DMS114 treated with DMSO at 0.1 percent for 48 hours (cell line): ENCODE measurements around the gene NR2E3.

Experiments used
- DNase-seq: peaks from one replicate; lab custom pipeline; 2025; ENCODE audit not compliant: unreplicated experiment; lab: John Stamatoyannopoulos, UW

Gene NR2E3

GRCh38 chr15:71810256-71811035 is at the start of gene NR2E3:
NR2E3 (plus strand) TSS chr15:71810554; CDS start chr15:71810744, 190 bp downstream.
- DNase-seq: no peak

DNA sequence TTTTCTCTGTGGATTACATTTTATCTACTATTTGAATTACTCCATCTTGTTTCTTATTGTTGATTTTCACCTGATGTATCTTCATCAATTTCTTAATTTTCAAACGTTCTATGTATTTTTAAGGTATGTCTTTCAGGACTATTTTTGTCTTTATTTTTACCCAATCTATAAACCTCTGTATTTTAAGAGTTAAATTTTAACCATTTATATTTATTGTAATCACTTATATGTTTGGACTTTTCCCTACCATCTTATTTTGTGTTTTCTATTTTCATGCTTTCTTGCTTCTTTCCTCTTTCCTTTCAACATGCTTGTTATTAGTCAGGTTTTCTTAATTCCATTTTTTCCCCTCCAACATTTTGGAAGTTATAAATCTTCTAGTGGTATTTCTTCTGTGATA is 49.5 kb upstream of the NR2E3 start:
- no peak for DNase-seq

DNA sequence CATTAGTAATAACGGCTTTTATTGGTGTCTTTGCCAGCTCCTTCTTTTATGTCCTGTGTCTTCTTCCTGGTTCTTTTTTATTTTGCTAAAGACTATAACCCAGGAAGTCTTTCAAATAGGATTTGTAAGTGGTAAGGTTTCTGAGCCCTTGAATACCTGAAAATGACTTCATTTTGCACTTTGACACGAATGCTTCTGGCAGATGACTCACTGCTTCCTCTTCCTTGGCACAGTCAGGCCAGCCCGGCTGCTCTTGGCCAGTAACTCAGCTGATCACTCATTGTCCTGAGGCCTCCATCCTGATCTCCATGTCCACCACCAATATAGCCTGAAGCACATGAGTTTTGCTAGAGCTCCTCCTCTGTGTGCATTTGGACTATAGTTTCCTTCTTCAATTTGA is 48.7 kb upstream of the NR2E3 start:
- DNase-seq: no peak

DNA sequence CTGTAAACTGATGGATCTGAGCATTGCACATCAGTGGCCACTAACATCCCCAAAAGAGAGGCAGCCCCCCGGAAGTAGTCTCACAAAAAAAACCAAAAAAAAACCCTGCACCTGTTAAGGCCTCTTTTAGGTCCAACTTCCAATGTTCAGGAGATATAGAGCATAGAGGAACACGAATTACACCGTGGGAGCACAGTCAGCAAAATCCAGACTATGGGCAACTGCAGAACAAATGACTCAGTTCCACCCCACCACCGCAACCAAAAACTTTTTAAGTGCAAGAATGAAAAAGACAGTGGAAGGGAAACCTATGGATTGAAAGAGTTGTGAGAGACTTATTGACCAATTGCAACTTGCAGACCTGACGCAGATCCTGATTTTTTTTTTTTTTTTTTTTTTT is 42.2 kb upstream of the NR2E3 start:
- no peak for DNase-seq

GRCh38 chr15:71773206-71773859 is 37.0 kb upstream of the NR2E3 start:
- DNase-seq: no peak

- no peak for DNase-seq
These were observed 34.5 kb upstream of the NR2E3 start for GRCh38 chr15:71775856-71776255.

DNA sequence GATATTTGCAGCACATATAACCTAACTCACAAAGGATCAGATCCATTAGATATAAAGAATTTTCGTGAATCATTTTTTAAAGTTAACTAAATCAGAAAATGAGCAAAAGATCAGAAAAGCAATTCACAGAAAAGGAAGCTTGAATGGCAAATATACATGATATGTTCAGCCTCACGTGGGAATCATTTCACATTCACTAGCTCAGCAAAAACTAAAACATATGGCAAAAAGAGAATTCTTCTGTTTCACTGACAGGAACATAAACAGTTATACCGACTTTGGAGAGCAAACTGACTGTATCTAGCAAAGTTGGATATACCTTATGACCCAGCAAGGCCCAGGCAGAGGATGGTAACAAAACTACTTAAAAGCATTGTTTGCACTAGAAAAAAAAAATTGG is 34.0 kb upstream of the NR2E3 start:
- no peak for DNase-seq

- no peak for DNase-seq
These were observed 33.0 kb upstream of the NR2E3 start for GRCh38 chr15:71777216-71777943.

DNA sequence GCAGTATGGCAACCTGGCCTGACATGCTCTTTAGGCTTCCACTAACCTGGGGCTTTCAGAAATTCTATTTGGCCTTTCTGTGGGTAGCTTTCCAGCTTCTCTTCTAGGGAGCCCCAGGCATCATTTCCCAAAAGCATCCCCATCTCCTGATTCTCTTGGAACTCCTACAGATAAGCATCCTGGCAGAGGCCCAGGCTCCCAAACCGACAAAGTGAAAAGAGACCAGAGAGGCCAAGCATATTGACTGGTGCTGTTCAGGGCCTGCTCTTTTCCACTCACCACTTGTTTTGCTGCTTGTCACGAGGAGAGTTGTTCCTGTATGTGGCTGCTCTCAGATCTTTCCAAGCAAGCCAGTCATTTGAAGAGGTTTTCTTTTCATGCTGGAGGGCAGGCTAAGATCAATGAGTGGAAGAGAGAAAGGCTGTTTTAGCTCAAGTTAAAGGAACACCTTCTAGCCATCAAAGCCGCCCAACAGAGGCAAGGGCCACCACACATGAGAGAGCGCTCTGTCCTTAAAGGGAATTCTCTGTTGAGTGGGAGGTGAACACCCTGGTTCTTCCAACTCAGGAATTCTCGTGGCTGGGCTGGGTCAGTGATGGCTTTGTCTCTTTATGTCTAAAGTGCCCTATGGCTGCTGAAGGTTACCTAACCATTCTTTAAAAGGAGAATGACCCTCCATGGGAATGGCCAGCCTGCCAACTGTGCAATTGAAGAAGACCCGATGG is 31.1 kb upstream of the NR2E3 start:
- DNase-seq: no peak

DNA sequence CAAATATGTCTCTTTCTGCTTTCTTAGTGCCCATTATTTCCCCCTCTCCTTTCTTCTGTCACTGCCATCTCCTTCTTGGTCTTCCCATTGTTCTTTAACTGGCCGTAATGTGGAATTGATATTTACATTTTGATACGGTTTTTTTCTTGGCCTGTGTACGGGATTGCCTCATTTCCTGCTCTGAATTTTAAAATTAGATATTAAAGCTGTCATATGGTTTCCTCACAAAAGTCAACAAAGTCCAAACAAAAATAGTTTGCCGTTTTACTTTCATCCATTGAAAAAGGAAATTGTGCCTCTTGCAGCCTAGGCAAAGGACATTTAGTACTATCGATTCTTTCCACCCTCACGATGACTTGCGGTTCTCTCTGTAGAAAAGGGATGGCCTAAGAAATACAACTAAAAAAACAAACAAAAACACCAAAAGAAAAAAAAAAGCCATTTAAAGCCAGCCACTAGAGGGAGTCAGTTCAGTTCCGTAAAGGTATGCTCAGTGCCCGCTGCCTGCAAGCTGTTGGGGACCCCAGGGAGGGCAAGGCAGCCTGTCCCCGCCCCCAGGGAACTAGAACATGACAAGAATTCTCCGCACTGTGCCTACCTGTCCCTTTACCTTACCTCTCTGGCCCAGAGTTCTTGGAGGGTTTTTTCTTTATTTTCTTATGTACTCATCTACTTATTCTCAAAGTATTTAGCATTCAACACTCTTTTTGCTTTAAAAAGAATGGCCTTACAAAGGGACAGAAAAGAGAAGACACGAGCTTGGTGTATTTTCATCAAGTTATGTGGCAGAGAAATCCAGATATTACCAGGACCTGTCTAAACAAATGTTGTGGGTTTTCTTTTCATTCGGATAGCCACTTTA is 30.0 kb upstream of the NR2E3 start:
- DNase-seq: peak; percentile 81

DNA sequence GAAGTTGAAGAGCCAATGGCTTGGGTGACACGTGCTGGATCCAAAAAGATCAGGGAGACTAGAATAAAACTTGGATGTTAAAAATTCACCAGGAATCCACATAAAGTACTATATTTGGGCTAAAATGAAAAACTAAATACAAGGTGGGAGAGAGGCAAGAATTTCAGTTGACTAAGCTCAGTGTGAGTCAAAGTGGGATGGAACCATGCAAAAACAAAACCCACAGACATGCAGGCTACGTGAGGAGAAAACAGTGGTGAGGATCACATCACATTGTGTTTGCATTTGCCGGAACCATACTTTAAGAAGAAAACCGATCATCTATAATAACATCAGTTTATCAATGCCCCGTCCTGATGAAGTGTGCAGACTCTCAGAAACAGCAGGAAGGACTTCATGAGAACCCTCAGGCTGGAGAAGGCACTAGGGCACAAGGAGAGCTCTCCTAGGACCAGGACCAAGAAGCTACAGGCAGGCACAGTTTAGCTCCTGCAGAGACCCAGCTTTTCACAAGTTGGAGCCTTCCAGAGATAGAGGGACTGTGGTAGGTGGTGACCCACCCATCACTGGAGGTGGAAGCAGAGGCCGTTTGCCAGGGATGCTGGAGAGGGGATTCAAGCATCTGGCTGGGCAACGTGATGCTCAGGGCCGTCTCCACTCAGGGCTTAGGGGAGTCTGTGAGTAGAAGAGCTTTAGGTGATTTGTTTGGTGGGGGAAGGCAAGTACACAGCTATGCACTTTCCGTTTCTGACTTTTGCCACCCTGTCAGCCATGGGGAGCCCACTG is 29.0 kb upstream of the NR2E3 start:
- no peak for DNase-seq

DNA sequence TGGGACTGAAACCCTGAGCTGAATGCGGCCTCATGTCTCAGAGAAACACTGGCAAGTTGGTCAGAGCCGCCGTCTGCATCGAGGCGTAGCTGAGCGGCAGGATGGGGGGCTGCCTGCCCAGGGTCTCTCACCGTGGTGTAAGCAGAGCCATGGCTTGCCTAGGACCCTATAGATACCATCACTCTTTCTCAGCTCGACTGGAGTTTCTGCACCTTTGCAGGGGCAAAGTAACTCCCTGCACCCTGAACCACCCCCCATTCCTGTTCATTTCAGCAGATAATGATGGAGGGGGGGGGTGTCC is 28.4 kb upstream of the NR2E3 start:
- DNase-seq: no peak

- no peak for DNase-seq
These were observed 27.8 kb upstream of the NR2E3 start for GRCh38 chr15:71782422-71783165.

DNA sequence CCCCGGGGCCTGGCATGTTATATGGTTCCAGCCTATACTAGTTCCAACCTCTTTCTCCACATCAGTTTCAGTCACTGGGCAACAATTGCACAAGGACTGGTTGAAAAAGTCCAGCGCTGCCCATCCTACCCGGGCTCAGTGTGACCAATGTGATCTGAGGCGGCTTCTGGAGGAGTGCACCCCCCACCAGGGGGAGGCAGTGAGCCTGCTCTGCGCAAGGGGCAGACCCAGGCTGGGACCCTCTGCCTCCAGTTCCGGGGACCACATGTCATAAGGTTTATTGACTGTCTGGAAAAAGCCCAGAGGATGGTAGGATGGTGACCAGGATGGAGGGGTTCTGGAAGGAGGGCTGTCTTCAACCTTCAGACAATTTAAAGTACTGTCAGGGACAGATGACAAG is 25.6 kb upstream of the NR2E3 start:
- no peak for DNase-seq

GRCh38 chr15:71785996-71786395 is 24.4 kb upstream of the NR2E3 start:
- DNase-seq: no peak

GRCh38 chr15:71786673-71787072 is 23.7 kb upstream of the NR2E3 start:
- DNase-seq: no peak

- no peak for DNase-seq
These were observed 21.4 kb upstream of the NR2E3 start for GRCh38 chr15:71788646-71789579.

DNA sequence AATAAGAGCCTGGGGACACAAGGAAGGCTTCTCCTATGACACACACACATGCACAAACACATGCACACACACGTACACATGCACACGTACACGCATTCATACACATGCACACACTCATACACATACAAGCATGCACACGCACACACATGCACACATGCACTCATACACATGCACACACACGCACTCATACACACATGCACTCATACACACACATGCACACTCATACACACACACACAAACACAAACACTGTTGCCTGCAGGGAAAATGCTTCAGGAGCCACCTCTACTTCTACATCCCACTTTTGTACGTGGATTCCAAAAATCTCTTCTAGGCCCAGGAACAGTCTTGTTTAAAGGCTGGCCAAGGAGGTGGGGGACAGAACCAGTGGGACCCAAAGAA is 20.7 kb upstream of the NR2E3 start:
- no peak for DNase-seq
